Measurements from ENCODE around the gene SHE.

Gene SHE

DNA sequence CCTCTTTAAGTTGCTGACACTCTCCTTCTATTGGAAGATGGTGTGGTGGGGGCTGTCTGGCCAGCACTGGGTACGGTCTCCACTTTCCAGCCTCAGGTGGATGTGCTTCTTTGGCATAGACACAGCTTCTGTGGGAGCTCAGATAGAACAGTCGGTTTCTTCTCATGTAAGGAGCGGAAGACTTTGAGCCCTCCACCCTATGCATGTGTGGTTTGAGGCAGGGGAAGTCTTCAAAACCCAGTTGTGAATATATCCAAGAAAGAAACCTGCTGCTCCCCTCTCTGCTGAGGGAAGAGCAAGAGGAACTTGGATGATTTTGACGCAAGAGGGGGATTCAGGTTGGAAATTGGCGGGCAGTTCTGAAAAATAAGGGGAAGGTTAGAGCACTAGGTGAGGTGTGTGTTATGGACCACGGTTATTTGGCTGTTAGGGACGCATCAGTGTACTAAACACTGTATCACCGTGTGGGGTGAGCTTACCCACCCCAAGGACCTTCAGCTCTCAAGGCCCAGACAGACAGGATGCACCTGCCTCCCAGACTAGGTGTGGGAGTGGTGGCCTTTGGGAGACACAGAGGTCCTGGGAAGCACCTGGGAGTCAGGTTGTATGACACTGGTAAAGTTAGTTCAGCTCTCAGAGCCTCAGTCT, 60.8 kb downstream of the SHE start:
- Histone ChIP-seq H3K27me3 (ENCODE audit: control insufficient read depth, insufficient read depth, low read length) (no peaks in the 10 kb centered on the region), H3K36me3 (ENCODE audit: control insufficient read depth, low read depth, low read length) (no peaks in the 10 kb centered on the region), H3K9ac (ENCODE audit: low read length) (no peak overlapping the region), H3K27ac (ENCODE audit: low read length) (no peak overlapping the region), H3K9me3 (ENCODE audit: control insufficient read depth, low read depth, low read length) (no peaks in the 10 kb centered on the region), H3K4me3 (ENCODE audit: low read length) (no peak overlapping the region), H3K4me1 (ENCODE audit: control insufficient read depth, low read depth, low read length) (no peaks in the 10 kb centered on the region)

DNA sequence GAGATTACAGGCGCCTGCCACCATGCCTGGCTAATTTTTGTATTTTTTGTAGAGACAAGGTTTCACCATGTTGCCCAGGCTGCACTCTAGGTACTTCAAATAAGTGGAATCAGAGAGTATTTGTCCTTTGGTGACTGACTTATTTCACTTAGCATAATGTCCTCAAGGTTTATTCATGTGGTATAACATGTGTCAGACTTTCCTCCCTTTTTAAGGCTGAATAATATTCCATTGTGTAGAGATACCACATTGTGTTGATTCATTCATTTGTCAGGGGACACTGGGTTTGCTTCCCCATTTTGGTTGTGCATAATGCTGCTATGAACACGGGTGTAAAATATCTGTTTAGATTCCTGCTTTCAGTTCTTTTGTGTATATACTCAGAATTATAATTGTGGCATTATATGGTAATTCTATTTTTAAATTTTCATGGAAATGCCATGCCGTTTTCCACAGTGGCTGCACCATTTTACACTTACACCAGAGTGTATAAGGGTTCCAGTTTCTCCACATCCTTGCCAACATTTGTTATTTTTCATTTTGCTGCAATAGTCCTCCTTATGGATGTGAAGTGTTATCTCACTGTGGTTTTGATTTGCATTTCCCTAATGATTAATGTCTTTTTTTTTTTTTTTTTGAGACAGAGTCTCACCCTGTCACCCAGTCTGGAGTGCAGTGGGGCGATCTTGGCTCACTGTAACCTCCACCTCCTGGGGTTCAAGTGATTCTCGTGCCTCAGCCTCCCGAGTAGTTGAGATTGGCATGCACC, 62.0 kb downstream of the SHE start:
- no peaks in the 10 kb centered on the region for H3K27me3 ChIP-seq (ENCODE audit: control insufficient read depth, insufficient read depth, low read length)
- no peaks in the 10 kb centered on the region for H3K36me3 ChIP-seq (ENCODE audit: control insufficient read depth, low read depth, low read length)
- no peak overlapping the region for H3K9ac ChIP-seq (ENCODE audit: low read length)
- H3K27ac ChIP-seq (ENCODE audit: low read length) = no peak overlapping the region
- H3K4me1 ChIP-seq (ENCODE audit: control insufficient read depth, low read depth, low read length) = no peaks in the 10 kb centered on the region
- no peak overlapping the region for H3K4me3 ChIP-seq (ENCODE audit: low read length)
- no peaks in the 10 kb centered on the region for H3K9me3 ChIP-seq (ENCODE audit: control insufficient read depth, low read depth, low read length)

DNA sequence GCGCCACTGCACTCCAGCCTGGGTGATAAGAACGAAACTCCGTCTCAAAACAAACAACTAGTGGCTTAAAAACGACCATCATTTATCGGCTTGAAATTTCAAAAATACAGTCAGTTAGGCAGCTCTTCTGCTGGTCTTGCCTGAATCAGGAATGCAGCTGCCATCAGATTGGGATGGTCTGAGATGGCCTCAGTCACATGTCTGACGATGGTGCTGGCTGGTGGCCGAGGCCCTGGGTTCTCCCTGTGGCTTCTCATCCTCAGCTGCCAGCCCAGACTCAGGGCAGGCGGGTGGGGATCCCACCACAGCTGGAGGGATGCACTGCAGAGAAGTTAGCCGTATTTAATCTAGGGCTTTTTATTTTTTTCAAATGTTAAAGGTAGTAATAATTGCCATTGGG, 65.8 kb downstream of the SHE start:
- Histone ChIP-seq H3K4me3 (ENCODE audit: low read length) (no peak overlapping the region), H3K36me3 (ENCODE audit: control insufficient read depth, low read depth, low read length) (no peaks in the 10 kb centered on the region), H3K9me3 (ENCODE audit: control insufficient read depth, low read depth, low read length) (no peaks in the 10 kb centered on the region), H3K27ac (ENCODE audit: low read length) (no peak overlapping the region), H3K4me1 (ENCODE audit: control insufficient read depth, low read depth, low read length) (peaks cover 6% of the 10 kb centered on the region), H3K9ac (ENCODE audit: low read length) (no peak overlapping the region), H3K27me3 (ENCODE audit: control insufficient read depth, insufficient read depth, low read length) (peaks cover 3% of the 10 kb centered on the region)

DNA sequence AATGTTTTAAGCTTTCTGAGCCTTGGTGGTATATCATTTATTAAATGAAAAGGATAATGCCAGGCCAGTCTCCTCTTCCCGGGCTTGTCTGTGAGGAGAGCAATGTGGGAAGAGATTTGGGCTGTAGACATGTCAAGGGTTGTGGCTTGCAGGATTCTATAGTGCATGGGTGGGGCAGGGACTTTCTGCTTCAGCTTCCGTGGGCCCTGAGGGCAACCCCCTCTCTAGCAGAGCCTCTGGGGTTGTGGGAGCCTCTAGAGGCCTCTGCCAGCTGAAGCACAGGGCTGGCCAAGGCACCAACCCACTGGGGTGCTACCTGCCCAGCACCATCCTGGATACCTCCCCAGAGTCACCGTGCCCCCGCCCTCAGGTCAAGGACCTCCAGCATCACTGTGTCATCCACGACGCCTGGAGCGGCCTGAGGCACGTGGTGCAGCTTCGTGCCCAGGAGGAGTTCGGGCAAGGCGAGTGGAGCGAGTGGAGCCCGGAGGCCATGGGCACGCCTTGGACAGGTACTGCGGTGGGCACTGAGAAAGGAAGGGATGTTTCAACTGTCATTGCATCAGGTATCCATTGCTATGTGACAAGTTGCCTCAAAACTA, 66.5 kb downstream of the SHE start:
- Histone ChIP-seq H3K4me3 (ENCODE audit: low read length) (no peak overlapping the region), H3K36me3 (ENCODE audit: control insufficient read depth, low read depth, low read length) (no peaks in the 10 kb centered on the region), H3K27ac (ENCODE audit: low read length) (no peak overlapping the region), H3K9ac (ENCODE audit: low read length) (no peak overlapping the region), H3K27me3 (ENCODE audit: control insufficient read depth, insufficient read depth, low read length) (peaks cover 3% of the 10 kb centered on the region), H3K9me3 (ENCODE audit: control insufficient read depth, low read depth, low read length) (no peaks in the 10 kb centered on the region), H3K4me1 (ENCODE audit: control insufficient read depth, low read depth, low read length) (peaks cover 13% of the 10 kb centered on the region)

DNA sequence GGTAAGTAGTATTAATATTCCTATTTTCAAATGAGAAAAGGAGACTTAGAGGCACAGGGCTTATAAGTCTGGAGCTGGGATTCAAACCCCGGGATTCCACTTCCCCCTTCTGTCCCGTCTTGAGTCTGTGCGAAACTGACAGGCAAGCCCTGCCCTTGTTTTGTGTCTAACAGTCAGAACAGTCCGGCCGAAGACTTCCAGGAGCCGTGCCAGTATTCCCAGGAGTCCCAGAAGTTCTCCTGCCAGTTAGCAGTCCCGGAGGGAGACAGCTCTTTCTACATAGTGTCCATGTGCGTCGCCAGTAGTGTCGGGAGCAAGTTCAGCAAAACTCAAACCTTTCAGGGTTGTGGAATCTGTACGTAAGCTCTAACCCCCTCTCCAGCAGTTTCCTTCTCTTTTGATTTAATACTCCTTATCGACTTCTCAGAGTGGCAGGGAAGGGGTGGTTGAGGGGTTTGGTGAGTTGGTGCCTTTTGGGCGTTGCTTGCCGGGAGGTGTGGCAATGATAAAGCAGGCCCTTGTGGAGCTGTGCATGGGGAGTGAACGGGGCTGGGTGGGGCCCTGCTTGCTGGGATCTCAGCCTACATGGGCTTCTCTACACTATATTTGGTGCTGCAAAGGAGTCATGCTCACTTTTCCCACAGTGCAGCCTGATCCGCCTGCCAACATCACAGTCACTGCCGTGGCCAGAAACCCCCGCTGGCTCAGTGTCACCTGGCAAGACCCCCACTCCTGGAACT, 67.7 kb downstream of the SHE start:
- H3K36me3 ChIP-seq (ENCODE audit: control insufficient read depth, low read depth, low read length) = no peaks in the 10 kb centered on the region
- H3K9ac ChIP-seq (ENCODE audit: low read length) = no peak overlapping the region
- H3K4me1 ChIP-seq (ENCODE audit: control insufficient read depth, low read depth, low read length) = peaks cover 19% of the 10 kb centered on the region
- H3K9me3 ChIP-seq (ENCODE audit: control insufficient read depth, low read depth, low read length) = no peaks in the 10 kb centered on the region
- no peak overlapping the region for H3K27ac ChIP-seq (ENCODE audit: low read length)
- no peak overlapping the region for H3K4me3 ChIP-seq (ENCODE audit: low read length)
- peaks cover 3% of the 10 kb centered on the region for H3K27me3 ChIP-seq (ENCODE audit: control insufficient read depth, insufficient read depth, low read length)

DNA sequence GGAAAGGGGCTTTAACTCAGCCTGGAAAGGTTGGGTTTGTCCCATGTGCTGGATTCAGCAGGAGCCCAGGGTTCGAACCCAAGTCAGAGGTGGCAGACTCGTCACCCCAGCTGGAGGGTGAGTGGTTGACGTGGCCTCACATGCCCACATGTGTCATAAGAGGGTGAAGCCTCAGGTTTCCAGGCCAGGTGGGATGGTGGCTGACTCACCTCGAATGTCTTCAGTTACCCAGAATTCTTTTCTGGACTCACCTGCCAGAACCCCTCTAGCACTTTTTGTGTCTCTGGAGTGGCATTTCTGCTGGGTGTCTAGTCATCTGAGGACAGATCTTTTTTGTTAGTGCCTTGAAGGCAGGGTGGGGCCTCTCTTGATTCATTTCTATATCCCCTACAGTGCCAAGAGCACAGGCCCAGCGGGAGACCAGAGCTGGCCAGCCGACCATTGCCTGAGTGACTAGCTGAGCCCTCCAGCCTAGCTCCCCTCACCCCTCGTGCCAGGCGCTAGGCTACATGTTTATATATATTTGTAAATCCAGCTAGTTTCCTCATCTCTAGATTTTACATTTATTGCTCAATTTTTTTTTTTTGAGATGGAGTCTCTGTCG, 68.9 kb downstream of the SHE start:
- Histone ChIP-seq H3K4me3 (ENCODE audit: low read length) (no peak overlapping the region), H3K4me1 (ENCODE audit: control insufficient read depth, low read depth, low read length) (peaks cover 19% of the 10 kb centered on the region), H3K27me3 (ENCODE audit: control insufficient read depth, insufficient read depth, low read length) (peaks cover 3% of the 10 kb centered on the region), H3K9ac (ENCODE audit: low read length) (no peak overlapping the region), H3K36me3 (ENCODE audit: control insufficient read depth, low read depth, low read length) (no peaks in the 10 kb centered on the region), H3K27ac (ENCODE audit: low read length) (no peak overlapping the region), H3K9me3 (ENCODE audit: control insufficient read depth, low read depth, low read length) (no peaks in the 10 kb centered on the region)

DNA sequence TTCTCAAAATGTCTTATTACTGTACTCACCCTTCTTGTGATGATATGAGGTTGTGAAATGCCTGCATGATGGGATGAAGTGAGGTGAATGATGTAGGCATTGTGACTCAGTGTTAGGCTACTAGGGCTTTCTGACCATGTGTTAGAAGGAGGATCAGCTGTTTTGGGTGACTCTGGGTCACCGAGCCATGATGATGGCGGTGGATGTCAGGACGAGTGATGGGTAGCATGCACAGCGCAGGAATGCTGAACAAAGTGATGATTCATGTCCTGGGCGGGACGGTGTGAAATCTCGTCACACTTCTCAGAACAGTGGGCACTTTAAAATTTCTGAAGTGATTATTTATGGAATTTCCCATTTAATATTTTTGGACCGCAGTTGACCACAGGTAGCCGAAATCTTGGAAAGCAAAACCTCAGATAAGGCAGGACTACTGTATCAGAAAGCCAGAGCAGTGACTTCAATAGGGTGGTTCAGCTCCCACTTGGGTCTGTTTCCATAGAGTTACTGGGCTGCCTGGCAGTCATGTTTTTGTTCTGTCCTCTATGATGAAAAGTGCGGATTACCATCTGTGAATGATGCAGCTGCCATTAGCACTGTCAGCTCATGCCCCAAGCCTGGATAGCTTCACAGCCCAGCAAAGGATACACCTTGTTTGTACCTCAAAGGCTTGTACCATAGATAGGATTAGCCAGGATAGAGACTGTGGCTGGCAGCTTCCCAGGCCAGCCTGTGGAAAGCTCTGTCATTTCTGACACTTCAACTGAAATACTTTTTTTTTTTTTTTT, 70.4 kb downstream of the SHE start:
- H3K36me3 ChIP-seq (ENCODE audit: control insufficient read depth, low read depth, low read length) = no peaks in the 10 kb centered on the region
- peaks cover 3% of the 10 kb centered on the region for H3K27me3 ChIP-seq (ENCODE audit: control insufficient read depth, insufficient read depth, low read length)
- peaks cover 19% of the 10 kb centered on the region for H3K4me1 ChIP-seq (ENCODE audit: control insufficient read depth, low read depth, low read length)

DNA sequence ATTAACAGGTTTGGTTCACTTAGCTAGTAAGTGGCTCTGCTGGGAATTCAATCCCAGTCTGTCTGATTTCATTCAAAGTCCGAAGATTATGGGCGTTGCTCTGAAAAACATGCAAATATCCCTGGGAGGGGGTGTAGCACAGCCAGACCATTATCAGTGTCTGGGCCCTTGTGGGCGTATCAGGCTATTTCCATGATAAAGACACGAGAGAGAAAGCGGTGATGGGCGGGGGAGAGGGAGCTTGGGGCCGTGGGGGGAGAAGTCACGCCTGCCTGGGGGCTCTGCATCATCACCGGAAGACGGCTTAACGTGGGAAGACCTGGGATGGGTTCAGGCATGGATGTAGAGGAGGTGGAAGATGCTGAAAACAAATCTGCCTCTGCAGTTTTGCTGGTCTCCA, 71.3 kb downstream of the SHE start:
- H3K27me3 ChIP-seq (ENCODE audit: control insufficient read depth, insufficient read depth, low read length) = peaks cover 3% of the 10 kb centered on the region
- H3K36me3 ChIP-seq (ENCODE audit: control insufficient read depth, low read depth, low read length) = no peaks in the 10 kb centered on the region
- H3K4me1 ChIP-seq (ENCODE audit: control insufficient read depth, low read depth, low read length) = peaks cover 19% of the 10 kb centered on the region
- H3K27ac ChIP-seq (ENCODE audit: low read length) = no peak overlapping the region
- no peak overlapping the region for H3K9ac ChIP-seq (ENCODE audit: low read length)
- H3K9me3 ChIP-seq (ENCODE audit: control insufficient read depth, low read depth, low read length) = no peaks in the 10 kb centered on the region
- no peak overlapping the region for H3K4me3 ChIP-seq (ENCODE audit: low read length)

More for the DNA sequence above, 70.4 kb downstream of the SHE start:
- Histone ChIP-seq H3K9ac (ENCODE audit: low read length) (no peak overlapping the region), H3K9me3 (ENCODE audit: control insufficient read depth, low read depth, low read length) (no peaks in the 10 kb centered on the region), H3K4me3 (ENCODE audit: low read length) (no peak overlapping the region), H3K27ac (ENCODE audit: low read length) (no peak overlapping the region)

DNA sequence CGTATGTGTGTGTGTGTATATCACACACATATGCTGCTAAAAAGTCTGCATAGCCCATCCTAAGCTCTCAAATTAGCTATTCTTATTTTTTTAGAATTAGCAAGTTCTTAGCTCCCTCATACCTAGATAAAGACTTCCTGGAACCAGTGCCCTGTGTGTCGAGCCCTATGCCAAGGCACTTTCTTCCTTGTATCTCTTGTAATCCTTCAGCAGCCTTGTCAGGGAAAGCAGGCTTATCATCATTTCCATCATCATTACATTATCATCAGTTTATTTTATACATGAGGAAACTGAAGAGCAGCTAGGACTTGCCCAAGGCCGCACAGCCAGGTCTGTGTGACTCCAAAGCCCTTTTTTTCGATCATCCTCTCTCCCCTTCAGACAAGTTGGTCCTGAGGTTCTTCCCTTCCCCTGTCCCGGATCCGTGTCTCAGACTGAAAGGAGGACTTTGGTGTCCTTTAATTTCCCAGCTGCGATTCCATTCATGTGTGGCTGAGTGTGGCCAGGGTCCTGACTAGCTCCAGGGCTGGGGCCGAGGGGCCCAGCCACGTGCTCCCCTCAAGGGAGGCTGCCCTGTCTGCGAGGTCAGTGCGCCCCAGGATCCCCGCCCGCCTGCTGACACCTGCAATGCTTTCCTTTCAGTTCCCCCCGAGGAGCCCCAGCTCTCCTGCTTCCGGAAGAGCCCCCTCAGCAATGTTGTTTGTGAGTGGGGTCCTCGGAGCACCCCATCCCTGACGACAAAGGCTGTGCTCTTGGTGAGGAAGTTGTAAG, 72.2 kb downstream of the SHE start:
- H3K9ac ChIP-seq (ENCODE audit: low read length) = no peak overlapping the region
- H3K4me1 ChIP-seq (ENCODE audit: control insufficient read depth, low read depth, low read length) = peaks cover 19% of the 10 kb centered on the region
- no peak overlapping the region for H3K27ac ChIP-seq (ENCODE audit: low read length)
- H3K4me3 ChIP-seq (ENCODE audit: low read length) = no peak overlapping the region
- no peaks in the 10 kb centered on the region for H3K36me3 ChIP-seq (ENCODE audit: control insufficient read depth, low read depth, low read length)
- H3K27me3 ChIP-seq (ENCODE audit: control insufficient read depth, insufficient read depth, low read length) = peaks cover 3% of the 10 kb centered on the region
- H3K9me3 ChIP-seq (ENCODE audit: control insufficient read depth, low read depth, low read length) = no peaks in the 10 kb centered on the region
